NCI-H446 treated with DMSO at 0.1 percent for 48 hours (cell line): Measurements from ENCODE around the gene PDLIM7.

Experiments
- DNase-seq: peaks from one replicate; lab custom pipeline; 2025; lab: John Stamatoyannopoulos, UW

The PDLIM7 gene

DNA sequence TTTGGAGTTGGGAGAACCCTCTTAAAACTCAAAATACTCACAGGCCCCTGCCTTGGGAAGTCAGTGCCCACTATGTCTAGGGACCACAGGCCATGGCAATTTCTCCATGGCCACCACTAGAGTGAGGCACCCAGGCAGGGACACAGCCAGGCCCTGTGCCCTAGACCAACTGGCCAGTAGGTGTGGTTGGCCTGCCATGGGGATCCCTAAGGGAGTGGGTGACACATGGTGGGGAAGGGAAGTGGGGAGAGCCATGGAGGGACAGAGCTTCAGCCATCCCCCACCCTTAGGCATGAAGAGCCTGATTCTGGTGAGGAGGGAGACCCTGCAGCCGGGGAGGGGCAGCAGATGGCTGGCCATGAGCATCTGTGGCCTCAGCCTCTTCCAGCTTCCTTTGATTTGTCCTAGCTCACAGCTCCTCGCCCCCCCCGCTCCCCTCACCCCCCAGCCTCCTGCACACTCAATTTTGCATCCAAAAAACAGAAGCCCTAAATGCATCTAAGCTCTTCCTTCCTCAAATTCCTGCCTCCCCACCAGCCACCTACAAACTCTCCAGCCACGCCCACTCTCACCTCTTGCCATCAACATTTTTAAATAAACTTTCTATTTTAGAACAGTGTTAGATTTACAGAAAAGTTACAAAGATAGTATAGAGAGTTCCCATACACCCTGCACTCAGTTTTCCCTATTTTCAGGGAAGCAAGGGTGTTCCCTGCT is 22.4 kb downstream of the PDLIM7 start:
- no peak for DNase-seq

DNA sequence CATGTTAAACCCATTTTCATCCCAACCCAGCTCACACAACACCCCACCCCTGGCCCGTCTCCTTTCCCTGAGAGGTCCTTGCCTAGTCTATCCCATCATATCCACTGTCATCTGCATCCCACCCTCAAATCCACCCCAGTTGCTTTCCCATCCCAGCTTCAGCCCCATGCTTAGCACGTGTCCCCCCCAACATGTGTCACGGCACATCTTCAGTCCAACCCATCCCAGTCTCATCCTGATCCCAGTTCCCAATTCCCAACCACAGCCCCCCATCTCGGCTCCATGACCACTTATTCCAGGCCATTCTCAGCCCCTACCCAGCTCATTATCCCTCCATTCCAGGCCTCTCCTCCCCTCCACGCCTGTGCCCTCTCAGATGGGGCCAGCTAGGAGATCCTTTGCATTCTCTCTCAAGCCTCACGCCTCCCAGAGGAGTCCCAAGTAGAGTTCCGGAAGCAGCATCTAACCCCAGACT is 23.4 kb downstream of the PDLIM7 start:
- DNase-seq = no peak

DNA sequence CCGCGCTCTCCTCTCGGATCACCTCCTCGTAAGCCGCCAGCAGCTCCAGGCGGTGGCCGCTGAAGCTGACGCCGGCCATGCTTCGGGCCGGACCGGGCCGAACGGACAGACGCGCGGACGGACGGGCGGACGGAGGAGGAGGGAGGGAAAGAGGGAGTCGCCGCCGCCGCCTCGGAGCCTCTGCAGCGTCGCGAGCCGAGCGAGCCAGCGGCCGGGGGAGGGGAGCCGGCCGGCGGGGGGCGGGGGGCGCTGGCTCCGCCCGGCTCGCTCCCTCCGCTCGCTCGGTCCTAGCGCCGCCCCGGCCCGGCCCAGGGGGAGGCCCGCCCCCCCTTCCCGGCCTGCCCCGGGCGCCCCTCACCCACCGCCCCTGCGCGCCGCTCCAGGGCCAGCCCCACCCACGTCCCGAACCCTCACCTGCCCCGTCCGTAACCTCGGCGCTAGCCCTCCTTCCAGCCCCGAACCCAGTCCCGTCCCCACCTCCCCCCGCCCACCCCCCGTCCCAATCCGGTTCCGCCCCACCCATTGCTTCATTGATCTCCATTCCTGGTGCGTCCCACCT is 23.9 kb downstream of the PDLIM7 start, which contains the start of gene DBN1:
Gene DBN1, minus strand, starts transcription at position 192 of the 559 bp plus-strand sequence. Its CDS starts 113 bp downstream, at position 79.
- DNase-seq = peak; percentile 21

DNA sequence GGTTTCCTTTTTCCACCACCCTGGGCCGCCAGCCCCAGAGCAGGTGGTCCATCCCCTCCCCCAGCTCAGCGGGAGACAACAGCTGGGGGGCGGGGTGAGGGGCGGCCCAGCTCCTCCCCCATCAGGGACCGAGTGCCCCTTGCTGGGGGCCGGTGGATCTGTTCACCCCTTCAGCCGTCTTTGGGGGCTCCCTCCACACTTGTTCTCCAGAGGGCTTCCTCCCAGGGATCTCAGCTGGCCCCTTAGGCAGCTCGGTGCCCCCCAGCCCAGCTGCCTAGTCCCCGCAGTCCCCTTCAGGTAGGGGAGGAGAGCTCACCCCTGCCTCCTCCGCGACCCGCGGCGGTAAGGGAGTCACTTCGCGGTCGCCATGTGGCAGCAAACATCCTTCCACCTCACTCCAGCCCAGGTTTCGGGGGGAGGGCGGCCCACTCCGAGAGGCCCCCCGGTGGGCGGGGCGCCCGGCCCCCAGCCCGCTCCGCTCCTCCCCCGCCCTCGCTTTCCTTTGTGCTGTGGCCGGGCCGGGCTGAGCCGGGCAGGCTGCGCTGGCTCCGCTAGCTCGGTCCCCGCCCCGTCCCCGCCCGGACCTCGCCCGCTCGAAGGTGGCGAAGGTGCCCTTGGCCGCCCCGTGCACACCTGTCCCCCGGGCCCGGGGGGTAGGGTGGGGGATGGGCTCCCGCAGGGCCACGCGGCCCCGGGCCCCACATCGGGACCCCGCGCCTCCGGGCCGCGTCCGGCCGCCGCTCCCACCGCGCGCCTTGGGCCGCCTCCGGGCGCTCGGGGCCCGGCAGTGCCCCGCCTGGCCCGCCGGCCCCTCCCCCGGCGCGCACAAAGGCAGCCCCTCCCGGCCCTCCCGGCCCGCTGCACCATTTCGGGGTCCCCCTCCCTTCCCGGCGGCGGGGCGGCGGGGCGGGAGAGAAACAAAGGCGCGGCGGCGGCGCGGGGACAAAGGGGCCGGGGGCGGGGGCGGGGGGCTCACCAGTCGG is 24.7 kb downstream of the PDLIM7 start:
- DNase-seq = no peak

DNA sequence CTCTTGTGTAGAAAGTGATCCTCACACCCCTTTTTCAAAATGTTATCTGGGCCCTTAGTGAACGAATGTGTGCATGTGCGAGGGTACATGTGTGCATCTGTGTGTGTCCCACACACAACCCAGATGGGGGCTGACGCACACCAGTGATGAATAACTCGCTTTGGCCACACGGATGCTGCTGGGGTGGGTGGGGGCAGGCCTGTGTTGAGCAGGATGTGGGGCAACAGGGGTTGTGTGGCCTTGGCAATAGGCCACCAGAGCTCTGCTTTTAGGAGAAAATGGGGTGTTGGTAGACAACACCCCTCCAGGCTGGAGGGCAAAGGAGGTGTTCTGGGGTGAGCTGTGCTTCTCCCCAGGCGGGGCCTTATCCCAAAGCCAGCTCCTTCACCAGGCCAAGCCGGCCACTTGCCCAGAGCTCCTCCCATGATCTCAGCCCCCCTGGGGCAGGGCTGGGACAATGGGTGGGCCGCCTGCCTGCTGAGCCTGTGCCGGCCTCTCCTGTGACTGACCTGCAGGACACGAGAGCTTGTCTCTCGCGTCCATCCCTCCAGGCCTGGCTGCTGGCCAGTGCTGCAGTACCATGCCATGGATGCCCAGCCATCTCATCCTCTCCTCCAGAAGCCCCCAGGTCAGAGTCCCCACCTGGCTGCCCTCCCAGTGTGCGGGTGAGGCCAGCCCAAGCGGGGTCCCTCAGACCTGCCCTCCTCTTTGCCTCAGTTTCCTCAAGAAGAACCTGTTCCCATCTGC is 25.6 kb downstream of the PDLIM7 start:
- no peak for DNase-seq

DNA sequence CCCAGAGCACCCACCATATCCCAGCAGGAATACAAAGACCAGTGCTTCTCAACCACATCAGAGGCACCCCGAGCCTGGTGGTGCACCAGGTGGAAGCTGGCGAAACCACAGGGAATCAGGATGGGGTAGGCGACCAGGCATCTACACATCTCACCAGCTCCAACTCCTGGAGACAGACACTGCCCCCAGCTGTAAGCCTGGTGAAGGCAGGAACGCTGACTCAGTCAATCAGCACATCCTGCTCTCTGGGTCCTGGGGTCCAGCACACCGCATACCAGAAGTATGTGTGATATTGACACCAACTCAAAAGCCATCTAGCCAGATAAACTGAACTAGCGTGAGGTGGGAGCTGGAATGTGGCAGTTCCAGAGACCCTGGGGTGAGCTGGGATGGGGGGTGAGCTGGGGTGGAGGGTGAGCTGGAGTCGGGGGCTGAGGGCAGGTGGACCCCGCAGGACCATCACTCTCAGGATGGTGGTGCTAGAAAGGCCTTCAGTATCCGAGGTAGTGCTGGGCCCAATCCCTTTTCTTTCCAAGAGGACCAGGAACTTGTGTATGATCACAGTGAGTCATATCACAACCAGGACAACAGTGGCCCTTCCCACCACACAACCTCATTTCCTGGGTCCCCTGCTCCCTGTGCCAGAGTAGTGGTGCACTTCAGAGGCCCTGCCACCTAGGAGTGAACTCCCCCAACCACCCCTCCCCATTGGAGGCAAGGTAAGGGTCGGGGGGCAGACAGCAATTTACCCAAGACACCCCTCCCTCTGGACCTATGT is 26.5 kb downstream of the PDLIM7 start:
- DNase-seq = no peak

DNA sequence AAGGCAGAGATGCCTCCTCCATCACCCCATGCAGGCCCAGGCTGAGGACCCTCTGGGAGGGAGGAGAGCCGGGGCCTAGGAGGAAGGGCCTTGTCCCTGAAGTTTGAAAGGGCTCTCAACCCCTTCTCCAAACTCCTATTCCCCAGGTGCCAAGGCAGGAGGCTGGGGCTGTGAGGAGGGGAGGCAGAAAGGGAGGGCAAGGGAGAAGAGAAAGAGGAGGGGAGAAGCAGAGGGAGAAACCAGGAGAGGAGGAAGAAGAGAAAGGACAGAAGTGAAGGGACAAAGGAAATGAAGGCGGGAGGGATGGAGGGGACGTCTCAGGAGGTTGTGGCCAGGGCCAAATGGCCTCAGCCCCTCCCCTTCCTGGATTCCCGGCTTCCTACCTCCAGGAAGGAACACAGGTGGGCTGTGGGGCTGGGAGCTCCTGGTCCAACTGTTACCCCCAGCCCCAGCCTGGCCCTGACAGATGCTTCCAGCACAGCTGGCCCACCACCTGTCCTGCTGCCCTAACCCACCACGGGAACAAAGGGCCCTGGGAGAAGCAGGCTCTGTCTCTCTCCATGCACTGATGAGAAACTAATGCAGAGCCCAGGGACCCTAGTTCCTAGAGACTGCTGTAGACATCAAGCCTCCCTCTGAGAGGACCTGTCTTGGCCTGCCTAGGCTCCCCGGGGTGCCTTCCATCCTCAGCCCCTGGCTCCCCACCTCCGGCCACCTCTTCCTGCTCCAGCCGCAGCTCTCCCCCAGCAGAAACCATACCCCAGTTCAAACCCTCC is 27.5 kb downstream of the PDLIM7 start:
- no peak for DNase-seq

DNA sequence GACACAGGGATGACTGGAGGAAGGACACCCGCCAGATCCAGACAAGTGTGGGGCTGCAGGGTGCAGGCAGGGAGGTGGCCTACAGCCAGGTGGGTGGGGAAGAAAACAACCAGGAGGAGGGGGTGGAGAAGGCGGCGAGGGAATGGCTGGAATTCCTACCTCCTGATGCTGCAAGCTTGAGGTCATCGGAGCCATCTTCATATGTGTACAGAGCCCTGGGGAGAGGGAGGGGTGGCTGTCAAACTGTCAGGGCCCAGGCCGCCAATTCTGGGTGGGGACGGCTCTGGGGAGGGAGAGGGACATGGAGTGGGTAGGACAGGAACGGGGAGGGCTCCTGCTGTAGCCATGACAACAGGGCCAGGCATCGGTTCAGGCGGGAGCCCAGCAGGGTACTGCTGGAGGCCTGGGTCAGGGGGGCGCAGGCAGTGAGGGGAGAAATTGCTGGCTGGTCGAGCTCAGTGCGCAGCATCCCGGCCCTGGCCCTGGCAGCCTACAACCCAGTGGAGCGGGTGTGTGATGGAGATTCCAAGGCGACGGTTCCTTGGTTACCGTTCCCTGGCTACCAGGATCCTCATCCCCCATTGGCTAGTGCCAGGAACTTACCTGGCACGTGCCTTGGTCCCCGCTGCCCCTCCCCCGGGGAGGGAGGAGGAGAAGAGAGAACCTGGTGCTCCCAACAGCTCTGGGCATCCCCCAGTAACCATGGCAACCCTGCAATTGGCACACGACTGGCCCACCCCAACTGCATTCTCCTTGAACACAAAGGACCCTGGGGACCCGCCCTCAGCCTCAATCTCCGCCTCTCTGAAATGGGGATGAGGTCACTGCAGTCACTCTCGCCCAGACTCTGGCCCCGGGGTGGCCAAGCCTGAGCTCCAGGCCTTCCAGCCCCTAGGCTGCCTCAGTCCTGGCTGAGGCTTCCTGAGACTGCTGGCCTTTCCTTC is 28.4 kb downstream of the PDLIM7 start:
- DNase-seq = no peak

DNA sequence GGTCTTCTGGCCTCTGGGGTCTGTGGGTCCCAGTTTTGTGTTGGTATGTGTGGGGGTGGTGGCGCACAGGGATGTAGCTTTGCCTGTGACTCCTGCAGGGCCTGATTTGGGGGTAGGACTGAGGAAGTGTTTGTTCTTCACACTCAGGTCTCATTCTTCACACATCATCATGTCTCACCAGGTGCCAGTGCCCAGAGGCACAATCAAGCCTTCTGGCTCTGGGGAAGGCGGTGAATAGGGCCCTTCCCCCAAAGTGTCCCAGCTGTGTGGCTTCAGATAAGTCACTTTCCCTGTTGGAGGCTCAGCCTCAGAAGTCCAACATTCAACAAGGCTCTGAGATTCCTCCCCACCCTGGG is 29.1 kb downstream of the PDLIM7 start:
- no peak for DNase-seq

DNA sequence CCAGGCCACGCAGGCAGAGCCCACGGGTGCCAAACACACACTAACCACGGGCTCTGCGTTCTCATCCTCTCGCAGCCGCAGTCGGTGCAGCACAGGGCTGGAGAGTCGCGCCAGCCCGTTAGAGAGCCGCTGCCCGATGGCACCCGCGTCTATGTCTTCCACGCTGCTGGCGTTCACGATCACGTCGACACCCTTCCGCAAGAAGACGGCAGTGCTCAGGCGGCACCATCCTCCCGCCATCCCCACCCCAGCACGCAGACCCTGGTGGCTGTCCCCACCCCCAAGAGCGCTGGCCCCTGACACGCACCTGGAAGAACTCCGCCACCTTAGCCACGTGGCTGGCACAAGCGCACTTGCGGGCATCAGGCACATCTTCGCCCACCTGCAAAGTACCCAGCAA is 30.0 kb downstream of the PDLIM7 start:
- DNase-seq = no peak

DNA sequence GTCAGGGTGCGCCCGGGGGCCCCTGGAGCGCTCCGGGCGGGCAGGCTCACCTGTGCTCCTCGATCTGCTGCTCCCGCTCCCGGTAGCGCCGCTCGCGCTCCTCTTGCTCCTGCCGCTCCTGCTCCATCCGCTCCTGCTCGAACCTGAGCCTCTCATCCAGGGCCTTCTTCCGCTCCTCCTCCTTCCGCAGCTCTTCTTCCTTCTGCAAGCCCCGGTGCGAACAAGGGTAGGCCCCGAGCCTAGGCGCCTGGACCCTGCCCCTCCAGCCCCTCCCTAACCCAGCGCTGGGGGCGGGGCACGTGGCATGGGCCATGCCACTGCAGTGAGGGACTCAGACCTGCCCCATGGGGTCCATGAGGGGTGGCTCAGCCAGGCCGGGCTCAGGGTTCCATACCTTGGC is 30.5 kb downstream of the PDLIM7 start:
- DNase-seq = no peak

DNA sequence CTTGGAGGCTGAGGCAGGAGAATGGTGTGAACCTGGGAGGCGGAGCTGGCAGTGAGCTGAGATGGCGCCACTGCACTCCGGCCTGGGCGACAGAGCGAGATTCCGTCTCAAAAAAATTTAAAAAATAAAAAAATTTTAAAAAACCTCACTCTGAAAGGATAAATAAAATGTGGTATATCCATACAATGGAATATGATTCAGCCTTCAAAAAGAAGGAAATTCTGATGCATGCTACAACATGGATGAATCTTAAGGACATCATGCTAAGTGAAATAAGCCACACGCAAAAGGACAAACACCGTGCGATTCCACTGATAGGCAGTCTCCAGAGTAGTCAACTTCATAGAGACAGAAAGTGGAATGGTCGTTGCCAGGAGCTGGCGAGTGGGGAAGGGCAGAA is 32.4 kb downstream of the PDLIM7 start:
- no peak for DNase-seq

DNA sequence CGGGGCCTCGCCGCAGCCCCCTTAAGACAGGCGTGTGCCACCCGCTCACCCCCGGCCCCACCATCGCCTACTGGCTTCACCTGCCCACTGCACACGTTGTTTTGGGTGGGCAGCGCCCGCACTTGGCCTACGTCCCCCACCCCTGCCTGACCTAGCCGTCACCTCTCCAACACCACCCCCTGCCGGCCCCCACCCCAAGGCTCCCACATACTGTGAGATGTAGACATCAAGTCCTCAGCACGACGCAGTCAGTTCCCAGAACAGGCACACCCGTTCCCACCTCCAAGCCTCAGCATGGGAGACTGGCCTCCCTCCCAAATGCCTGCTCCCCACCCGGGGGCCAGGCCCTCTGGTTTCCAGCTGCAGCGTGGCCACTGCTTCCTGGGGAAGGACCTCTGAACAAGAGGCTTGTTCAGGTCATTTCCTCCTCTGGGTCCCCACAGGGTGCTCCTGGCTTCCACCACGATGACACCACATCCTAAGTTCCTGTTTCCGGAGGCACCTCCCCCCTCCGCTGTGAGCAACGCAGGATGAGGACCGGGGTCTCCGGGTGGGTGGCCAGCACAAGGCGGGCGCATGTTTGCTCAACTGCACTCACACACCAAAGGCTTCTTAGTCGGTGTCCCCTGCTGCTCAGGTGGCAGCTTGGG is 35.3 kb downstream of the PDLIM7 start:
- no peak for DNase-seq

DNA sequence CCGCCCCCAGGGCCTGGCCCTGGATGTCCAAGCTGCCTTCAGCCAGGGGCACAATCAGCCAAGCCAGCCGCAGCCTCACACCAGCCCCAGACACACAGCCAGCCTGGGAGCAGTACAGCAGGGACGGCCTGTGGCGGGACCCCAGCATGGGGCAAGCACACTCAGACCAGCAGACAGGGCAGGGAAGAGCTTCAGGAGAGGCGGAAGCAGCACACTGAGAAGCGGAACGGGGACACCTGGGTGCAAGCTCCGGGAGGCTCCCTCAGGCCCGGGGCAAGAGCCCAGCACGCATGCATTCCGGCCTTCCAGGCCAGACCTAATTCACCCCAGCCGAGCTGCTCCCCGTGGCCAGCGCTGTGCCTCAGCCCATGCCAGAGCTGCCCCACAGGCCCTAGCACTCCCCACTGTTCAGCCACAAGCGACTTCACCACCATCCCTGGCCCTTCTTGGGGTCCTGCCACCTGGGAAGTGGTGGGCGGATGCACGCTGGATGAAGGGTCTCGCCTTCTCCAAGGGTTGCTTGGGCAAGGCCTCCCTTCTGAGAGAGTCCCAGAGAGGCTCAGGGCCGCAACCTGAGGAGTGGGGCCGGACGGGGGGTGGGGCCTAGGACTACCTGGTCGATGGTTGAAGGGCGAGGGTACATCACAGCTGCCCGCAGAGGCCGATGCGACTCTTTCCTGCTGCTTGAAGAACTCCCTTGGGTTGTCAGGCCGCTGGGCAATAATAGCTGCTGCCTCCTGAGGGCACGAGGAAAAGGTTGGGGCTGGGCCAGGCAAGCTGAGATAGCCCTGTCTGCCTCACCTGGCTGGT is 37.4 kb downstream of the PDLIM7 start:
- DNase-seq = no peak

DNA sequence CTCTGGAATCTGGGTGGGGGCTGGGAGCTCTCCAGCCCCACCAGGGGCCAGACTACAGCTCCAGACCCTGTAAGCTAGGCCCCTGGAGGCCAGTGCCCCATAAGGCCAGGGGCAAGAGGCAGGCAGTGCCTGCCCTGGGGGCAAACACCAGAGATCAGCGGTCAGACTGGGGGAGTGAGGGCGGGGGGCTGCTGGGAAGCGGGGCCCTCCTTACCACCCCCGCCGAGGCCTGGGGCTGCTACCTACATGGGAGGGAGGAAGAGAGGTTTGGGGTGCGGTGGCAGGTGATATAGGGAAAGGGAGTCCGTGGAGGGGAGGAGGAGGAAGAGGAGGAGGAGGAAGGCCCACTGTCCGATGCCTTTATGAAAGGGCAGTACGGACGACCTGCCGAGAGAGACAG is 38.0 kb downstream of the PDLIM7 start:
- no peak for DNase-seq

DNA sequence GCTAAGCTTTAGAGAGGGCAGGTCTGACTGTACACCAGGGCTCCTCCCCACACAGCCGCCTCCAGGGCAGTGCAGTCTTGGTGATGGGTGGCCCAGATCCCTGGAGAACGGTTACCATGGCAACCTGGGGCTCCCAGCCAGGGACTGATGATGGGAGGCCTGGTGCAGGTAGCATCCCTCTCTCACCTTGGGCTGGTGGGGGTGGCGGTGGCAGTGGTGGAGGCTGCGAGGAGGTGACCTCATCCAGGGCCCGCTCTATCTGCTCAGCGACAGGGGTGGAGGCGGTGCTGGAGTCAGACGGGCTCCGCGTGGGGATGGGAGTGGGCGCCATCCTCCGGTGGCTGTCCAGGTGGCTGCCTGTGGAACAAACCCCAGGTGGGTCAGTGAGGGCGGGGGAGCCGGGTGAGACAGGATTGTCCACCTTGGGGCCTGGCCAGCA is 38.5 kb downstream of the PDLIM7 start:
- no peak for DNase-seq

DNA sequence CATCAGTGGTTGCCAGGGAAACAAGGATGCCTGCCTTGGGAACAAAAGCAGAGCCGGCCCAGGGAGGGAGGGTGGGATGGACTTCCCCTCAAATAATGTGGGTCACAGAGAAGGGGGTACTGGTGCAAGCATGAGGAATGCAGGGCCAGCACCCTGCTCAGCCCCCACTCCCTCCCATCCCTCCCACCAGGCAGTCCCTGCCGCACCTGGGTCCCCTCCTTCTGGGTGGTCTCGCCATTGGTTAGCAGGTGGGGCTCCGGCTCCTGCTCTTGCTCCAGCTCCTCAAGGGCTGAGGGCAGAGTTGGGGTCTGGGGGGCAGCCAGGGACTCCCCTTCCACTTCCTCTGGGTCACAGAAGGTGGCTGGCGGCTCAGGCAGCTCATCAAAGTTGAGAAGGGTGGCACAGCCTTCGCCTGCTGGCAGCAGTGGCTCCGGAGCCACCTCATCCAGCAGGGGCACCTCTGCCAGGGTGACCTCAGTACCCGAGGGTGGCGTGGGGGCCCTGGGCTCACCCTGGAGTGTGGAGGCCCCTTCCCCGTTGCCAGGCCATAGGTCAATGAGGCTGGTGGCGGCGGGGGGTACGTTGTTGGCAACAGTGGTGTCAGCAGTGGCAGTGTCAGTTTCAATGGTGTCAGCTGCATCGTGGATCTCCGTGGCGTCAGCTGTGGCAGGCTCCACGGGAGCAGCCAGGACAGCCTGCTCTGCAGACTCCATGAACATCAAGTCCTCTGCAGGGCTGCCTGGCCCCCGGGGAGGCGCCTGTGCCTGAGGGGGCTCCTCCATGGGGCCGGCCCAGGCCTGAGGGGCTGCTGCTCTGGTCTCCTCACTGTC is 39.3 kb downstream of the PDLIM7 start:
- DNase-seq = no peak
